Osteocyte (in vitro differentiated cells): ENCODE data around the gene PDZD2. TPM values are rescaled to one million over a fixed set of nuclear protein-coding genes. Genes with fewer than 3 reads are reported as not detected.
"Not testable (repeated sequence)": the region's sequence is repeated elsewhere in the genome, so short reads cannot be mapped to it uniquely, and the experiment has no call there.

Source experiments
- DNase-seq: peaks from one replicate; pipeline ENCODE4 v3.0.0; 2021; ENCODE audit warnings: mixed read lengths; ENCODE audit not compliant: unreplicated experiment; ENCODE audit errors: extremely low spot score
- H3K27ac Mint-ChIP-seq: one replicate; pipeline ENCODE4 v1.8.0; 2021; ENCODE audit warnings: mild to moderate bottlenecking, mixed read lengths; ENCODE audit not compliant: unreplicated experiment
- H3K27me3 Mint-ChIP-seq: one replicate; pipeline ENCODE4 v1.8.0; 2021; ENCODE audit warnings: mixed read lengths; ENCODE audit not compliant: unreplicated experiment
- H3K36me3 Mint-ChIP-seq: one replicate; pipeline ENCODE4 v1.8.0; 2021; ENCODE audit warnings: mixed read lengths; ENCODE audit not compliant: unreplicated experiment
- H3K4me1 Mint-ChIP-seq: one replicate; pipeline ENCODE4 v1.8.0; 2021; ENCODE audit warnings: mixed read lengths; ENCODE audit not compliant: unreplicated experiment
- H3K4me3 Mint-ChIP-seq: one replicate; pipeline ENCODE4 v1.8.0; 2021; ENCODE audit warnings: mild to moderate bottlenecking, moderate library complexity, mixed read lengths; ENCODE audit not compliant: unreplicated experiment
- H3K9me3 Mint-ChIP-seq: one replicate; pipeline ENCODE4 v1.8.0; 2021; ENCODE audit warnings: mixed read lengths; ENCODE audit not compliant: unreplicated experiment
- CTCF ChIP-seq: fragments of 200-600 bp; sonication (generic); IDR thresholded peaks from 2 replicates; pipeline ENCODE4 v1.5.0; 2021; ENCODE audit warnings: antibody characterized with exemption, mild to moderate bottlenecking, moderate library complexity
- total RNA-seq: library from RNA; stranded (reverse); gene quantifications from 2 replicates; pipeline ENCODE4 v1.2.1, GENCODE V29; 2021

PDZD2 gene
- total RNA-seq, 1 donor from 2014 or later = 2.3 TPM

GRCh38 chr5:32038523-32038922 lies 399.6 kb downstream of the PDZD2 start:
- Mint-ChIP-seq H3K4me1 (peaks cover 9% of the 10 kb centered on the region), H3K36me3 (peaks cover 2% of the 10 kb centered on the region), H3K27ac (no peak overlapping the region), H3K4me3 (no peak overlapping the region), H3K9me3 (no peaks in the 10 kb centered on the region), H3K27me3 (no peaks in the 10 kb centered on the region)
- no peak for TF ChIP-seq CTCF
- DNase-seq = no peak

DNA sequence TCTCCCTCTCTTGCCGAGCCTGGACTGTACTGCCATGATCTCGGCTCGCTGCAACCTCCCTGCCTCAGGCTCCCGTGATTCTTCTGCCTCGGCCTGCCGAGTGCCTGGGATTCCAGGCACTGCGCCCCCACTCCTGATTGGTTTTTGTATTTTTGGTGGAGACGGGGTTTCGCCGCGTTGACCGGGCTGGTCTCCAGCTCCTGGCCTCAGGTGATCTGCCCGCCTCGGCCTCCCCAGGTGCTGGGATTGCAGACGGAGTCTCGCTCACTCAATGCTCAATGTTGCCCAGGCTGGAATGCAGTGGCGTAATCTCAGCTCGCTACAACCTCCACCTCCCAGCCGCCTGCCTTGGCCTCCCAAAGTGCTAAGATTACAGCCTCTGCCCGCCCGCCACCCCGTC lies 400.2 kb downstream of the PDZD2 start:
- H3K27ac Mint-ChIP-seq, H3K4me3 Mint-ChIP-seq, H3K36me3 Mint-ChIP-seq, H3K27me3 Mint-ChIP-seq, DNase-seq, H3K9me3 Mint-ChIP-seq: not testable (repeated sequence)
- H3K4me1 Mint-ChIP-seq = peaks cover 12% of the 10 kb centered on the region

- not testable (repeated sequence) for H3K9me3 Mint-ChIP-seq, H3K36me3 Mint-ChIP-seq, H3K27ac Mint-ChIP-seq, DNase-seq, H3K4me3 Mint-ChIP-seq, H3K27me3 Mint-ChIP-seq
- peaks cover 16% of the 10 kb centered on the region for H3K4me1 Mint-ChIP-seq
Measured at GRCh38 chr5:32039601-32040000, 400.7 kb downstream of the PDZD2 start.

DNA sequence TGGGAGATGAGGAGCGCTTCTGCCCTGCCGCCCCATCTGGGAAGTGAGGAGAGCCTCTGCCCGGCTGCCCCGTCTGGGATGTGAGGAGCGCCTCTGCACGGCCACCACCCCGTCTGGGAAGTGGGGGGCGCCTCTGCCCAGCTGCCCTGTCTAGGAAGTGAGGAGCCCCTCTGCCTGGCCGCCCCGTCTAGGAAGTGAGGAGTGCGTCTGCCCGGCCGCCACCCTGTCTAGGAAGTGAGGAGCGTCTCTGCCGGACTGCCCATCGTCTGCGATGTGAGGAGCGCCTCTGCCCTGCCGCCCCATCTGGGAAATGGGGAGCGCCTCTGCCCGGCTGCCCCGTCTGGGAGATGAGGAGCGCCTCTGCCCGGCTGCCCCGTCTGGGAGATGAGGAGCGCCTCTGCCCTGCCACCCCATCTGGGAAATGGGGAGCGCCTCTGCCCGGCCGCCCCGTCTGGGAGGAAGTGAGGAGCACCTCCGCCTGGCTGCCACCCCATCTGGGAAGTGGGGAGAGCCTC lies 401.3 kb downstream of the PDZD2 start:
- not testable (repeated sequence) for H3K27ac Mint-ChIP-seq, H3K27me3 Mint-ChIP-seq, DNase-seq, H3K9me3 Mint-ChIP-seq, H3K4me3 Mint-ChIP-seq, H3K36me3 Mint-ChIP-seq
- H3K4me1 Mint-ChIP-seq = peaks cover 23% of the 10 kb centered on the region

GRCh38 chr5:32042551-32042961 lies 403.6 kb downstream of the PDZD2 start:
- Mint-ChIP-seq H3K4me1 (peaks cover 25% of the 10 kb centered on the region), H3K36me3 (peaks cover 2% of the 10 kb centered on the region), H3K4me3 (no peak overlapping the region), H3K27me3 (no peaks in the 10 kb centered on the region), H3K9me3 (no peaks in the 10 kb centered on the region), H3K27ac (peak overlapping the region; percentile 80)
- no peak for DNase-seq
- TF ChIP-seq CTCF = no peak

DNA sequence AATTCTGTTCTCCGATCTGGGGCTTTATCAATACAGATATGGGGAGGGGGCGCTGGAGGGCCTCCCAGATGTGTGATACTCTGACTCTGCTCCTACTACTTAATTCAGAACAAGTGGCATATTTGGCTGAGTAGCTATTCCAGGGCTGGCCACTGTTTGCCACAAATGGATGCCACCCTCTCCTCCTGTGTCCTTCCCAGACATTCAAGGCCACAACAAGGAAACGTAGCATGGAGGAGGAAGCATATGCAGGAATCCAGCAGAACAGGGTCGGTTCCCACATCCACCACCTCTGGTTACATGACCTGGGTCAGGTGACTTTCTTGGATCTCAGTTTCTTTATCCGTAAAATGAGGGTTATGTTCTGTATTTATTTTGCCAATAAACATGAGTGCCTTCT lies 404.2 kb downstream of the PDZD2 start:
- TF ChIP-seq CTCF = no peak

DNA sequence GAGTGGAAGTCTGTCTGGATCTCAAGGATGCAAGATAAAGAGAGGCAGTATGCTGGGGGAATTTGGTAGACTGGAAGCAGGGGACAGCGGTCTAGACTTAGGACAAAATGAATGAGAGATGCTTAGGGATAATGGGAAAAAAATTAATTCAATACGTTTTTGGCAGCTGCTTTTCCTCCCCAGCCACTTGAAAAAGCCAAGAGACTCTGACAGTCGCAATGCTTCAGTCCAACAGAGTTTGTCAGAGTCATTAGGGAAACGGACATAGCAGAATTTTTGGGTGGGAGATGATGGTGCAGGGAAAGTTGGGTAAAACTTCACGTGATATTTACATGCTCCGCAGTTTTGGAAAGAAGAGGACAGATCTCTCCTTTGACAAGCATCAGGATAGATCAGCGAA lies 405.5 kb downstream of the PDZD2 start:
- H3K4me1 Mint-ChIP-seq = peaks cover 25% of the 10 kb centered on the region
- no peaks in the 10 kb centered on the region for H3K27me3 Mint-ChIP-seq
- H3K36me3 Mint-ChIP-seq = no peaks in the 10 kb centered on the region
- H3K9me3 Mint-ChIP-seq = no peaks in the 10 kb centered on the region
- TF ChIP-seq CTCF = no peak
- H3K27ac Mint-ChIP-seq = no peak overlapping the region
- no peak overlapping the region for H3K4me3 Mint-ChIP-seq
- DNase-seq = no peak

More for the DNA sequence above, 404.2 kb downstream of the PDZD2 start:
- no peak for DNase-seq
- Mint-ChIP-seq H3K36me3 (peaks cover 2% of the 10 kb centered on the region), H3K27me3 (no peaks in the 10 kb centered on the region), H3K27ac (no peak overlapping the region), H3K4me3 (no peak overlapping the region), H3K9me3 (no peaks in the 10 kb centered on the region), H3K4me1 (peaks cover 25% of the 10 kb centered on the region)
